Common myeloid progenitor, CD34-positive (primary cell): ENCODE results near the gene COX5A.

Experiments
- CTCF ChIA-PET: fragments of 350-600 bp; sonication (Branson Sonifier 250); formaldehyde crosslinking; loops from one replicate; lab custom pipeline; 2021; ENCODE audit warnings: antibody characterized with exemption; lab: Charles Lee
- POLR2A ChIA-PET: fragments of 350-600 bp; sonication (Branson Sonifier 250); formaldehyde crosslinking; loops from one replicate; lab custom pipeline; 2021; ENCODE audit warnings: antibody characterized with exemption; lab: Charles Lee
- DNase-seq, 3 donors: peaks; one replicate each; pipeline versions ENCODE4 v3.0.0 to v3.0.0-alpha.2; 2013
- H3K27ac ChIP-seq, 2 experiments: 1 replicate in 1 of 2; 2 replicates in 1 of 2; pipeline ENCODE4 v1.7.0; 2013; ENCODE audit warnings: inconsistent platforms in 2 of 2, low read length in 2 of 2, mild to moderate bottlenecking in 2 of 2, low read depth in 1 of 2, moderate library complexity in 1 of 2; ENCODE audit not compliant: severe bottlenecking in 2 of 2, insufficient read depth in 1 of 2, poor library complexity in 1 of 2
- H3K27me3 ChIP-seq, 5 experiments: replicated peaks in 2 of 5; 1 replicate in 3 of 5; 2 replicates in 2 of 5; pipeline versions ENCODE4 v1.6.1 to v1.7.0; 2013; ENCODE audit warnings: low read length in 4 of 5, mild to moderate bottlenecking in 2 of 5, moderate library complexity in 2 of 5, inconsistent platforms in 1 of 5; ENCODE audit not compliant: insufficient read depth in 5 of 5, control insufficient read depth in 4 of 5
- H3K36me3 ChIP-seq, 4 experiments: 1 replicate in 2 of 4; 2 replicates in 2 of 4; pipeline versions ENCODE4 v1.6.1 to v1.7.0; 2013; ENCODE audit warnings: low read length in 3 of 4, control low read depth in 1 of 4, mild to moderate bottlenecking in 1 of 4; ENCODE audit not compliant: control insufficient read depth in 4 of 4, insufficient read depth in 4 of 4
- H3K4me1 ChIP-seq, 4 experiments: 1 replicate in 3 of 4; 2 replicates in 1 of 4; pipeline versions ENCODE4 v1.6.1 to v1.7.1; 2013; ENCODE audit warnings: low read length in 3 of 4, mild to moderate bottlenecking in 3 of 4, control low read depth in 1 of 4, inconsistent platforms in 1 of 4, moderate library complexity in 1 of 4; ENCODE audit not compliant: control insufficient read depth in 4 of 4, insufficient read depth in 4 of 4; ENCODE audit errors: control extremely low read depth in 1 of 4
- H3K4me3 ChIP-seq, 7 experiments: 1 replicate in 4 of 7; 2 replicates in 3 of 7; pipeline versions ENCODE4 v1.5.1 to v1.7.0; 2013; ENCODE audit warnings: mild to moderate bottlenecking in 7 of 7, low read length in 6 of 7, moderate library complexity in 6 of 7, inconsistent platforms in 2 of 7, low read depth in 2 of 7, control low read depth in 1 of 7; ENCODE audit not compliant: insufficient read depth in 4 of 7, control insufficient read depth in 1 of 7; ENCODE audit errors: extremely low read depth in 1 of 7
- H3K9me3 ChIP-seq, 5 experiments: 1 replicate in 4 of 5; 2 replicates in 1 of 5; pipeline versions ENCODE4 v1.6.1 to v1.7.1; 2013; ENCODE audit warnings: low read length in 4 of 5, mild to moderate bottlenecking in 2 of 5, inconsistent platforms in 1 of 5, low read depth in 1 of 5, moderate library complexity in 1 of 5; ENCODE audit not compliant: control insufficient read depth in 4 of 5, insufficient read depth in 2 of 5; ENCODE audit errors: control extremely low read depth in 1 of 5
- WGBS: methylation state at CpG from one replicate; pipeline ENCODE4 v1.1.5; 2013; ENCODE audit not compliant: insufficient coverage; 5-methylcytosine and 5-hydroxymethylcytosine counted together

The COX5A gene

GRCh38 chr15:74884428-74885223 lies 53.2 kb downstream of the COX5A start:
- WGBS, result 93% methylated on average over 3 of the region's 4 CpGs
- Histone ChIP-seq H3K4me3 (no peak overlapping the region), H3K27me3 (no peaks in the 10 kb centered on the region), H3K27ac (no peak overlapping the region), H3K36me3 (no peaks in the 10 kb centered on the region), H3K4me1 (peaks cover 0 to 34% (median 19%) of the 10 kb centered on the region in 4 experiments), H3K9me3 (peaks cover 0 to 9% (median 5%) of the 10 kb centered on the region in 5 experiments)
- no peak for DNase-seq
- CTCF ChIA-PET, result interaction anchor here (1.0 to 4.3 kb wide), 8 partner anchors 9 to 110 kb away, joined by 3 to 29 read pairs (median 4); partner anchors contain the start of gene SCAMP2
- POLR2A ChIA-PET, result interaction anchor here (0.7 kb wide), 1 partner anchor 32 kb away, joined by 3 read pairs; no protein-coding TSS in a partner anchor

DNA sequence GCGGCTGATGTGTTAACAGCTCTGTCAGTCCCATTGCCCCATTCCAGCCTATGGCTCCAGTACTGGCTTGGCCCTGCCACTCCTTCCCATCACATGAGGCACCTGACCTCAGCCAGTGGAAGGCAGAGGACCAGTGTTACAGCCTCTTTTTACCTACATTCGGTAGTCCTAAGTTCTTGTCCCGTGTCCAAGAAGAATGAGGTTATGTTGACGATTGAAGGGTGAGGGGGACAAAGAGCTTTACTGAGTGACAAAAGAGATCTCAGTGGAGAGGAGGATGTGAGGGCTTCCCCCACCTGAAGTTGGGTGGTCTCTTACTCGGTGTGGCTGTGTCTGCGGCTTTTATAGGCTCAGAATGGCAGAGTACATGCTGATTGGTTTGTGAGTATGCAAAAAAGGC lies 55.3 kb downstream of the COX5A start:
- no peaks in the 10 kb centered on the region for H3K27me3 ChIP-seq
- WGBS, result 100% methylated on average over 1 of the region's 6 CpGs
- peaks cover 0 to 9% (median 5%) of the 10 kb centered on the region in 5 experiments for H3K9me3 ChIP-seq
- ChIA-PET POLR2A (interaction anchor here (1.4 kb wide), 1 partner anchor 13 kb away, joined by 4 read pairs; no protein-coding TSS in a partner anchor), CTCF (interaction anchor here (3.2 to 4.3 kb wide), 3 partner anchors 8 to 18 kb away, joined by 10 to 29 read pairs (median 10); partner anchors contain the start of gene MPI)
- H3K36me3 ChIP-seq, result no peaks in the 10 kb centered on the region
- peaks cover 0 to 22% (median 8%) of the 10 kb centered on the region in 4 experiments for H3K4me1 ChIP-seq
- no peak for DNase-seq
- no peak overlapping the region for H3K27ac ChIP-seq
- H3K4me3 ChIP-seq, result no peak overlapping the region

- Histone ChIP-seq H3K9me3 (peaks cover 0 to 9% (median 5%) of the 10 kb centered on the region in 5 experiments), H3K27me3 (no peaks in the 10 kb centered on the region), H3K4me3 (no peak overlapping the region), H3K36me3 (no peaks in the 10 kb centered on the region), H3K4me1 (peaks cover 0 to 9% (median 6%) of the 10 kb centered on the region in 4 experiments), H3K27ac (no peak overlapping the region)
- ChIA-PET POLR2A (interaction anchor here (0.6 kb wide), 1 partner anchor 192 kb away, joined by 4 read pairs; no protein-coding TSS in a partner anchor), CTCF (no interaction called here)
- DNase-seq, result no peak
- WGBS, result 100% methylated on average over 1 of the region's 4 CpGs
Observed at GRCh38 chr15:74878273-74878672, 59.6 kb downstream of the COX5A start.

GRCh38 chr15:74873756-74874424 lies 64.0 kb downstream of the COX5A start:
- peak overlapping the region in 6 of 7 experiments; percentile 83 to 97 (median 88) for H3K4me3 ChIP-seq
- ChIA-PET CTCF (interaction anchor here (1.0 to 3.3 kb wide), 3 partner anchors 10 to 28 kb away, joined by 4 to 22 read pairs (median 12); no protein-coding TSS in a partner anchor), POLR2A (interaction anchor here (0.9 to 1.8 kb wide), 2 partner anchors 15 to 16 kb away, joined by 3 to 4 read pairs; partner anchors contain the start of gene MPI)
- H3K9me3 ChIP-seq, result no peaks in the 10 kb centered on the region
- peak overlapping the region in 1 of 2 experiments; percentile 98 for H3K27ac ChIP-seq
- no peaks in the 10 kb centered on the region for H3K27me3 ChIP-seq
- 30% methylated on average over 11 of the region's 16 CpGs for WGBS
- DNase-seq, result peak in 2 of 3 donors; percentile 41 to 50
- H3K36me3 ChIP-seq, result no peaks in the 10 kb centered on the region
- peaks cover 18 to 47% (median 44%) of the 10 kb centered on the region in 4 experiments for H3K4me1 ChIP-seq

- 0% methylated on average over 15 of the region's 52 CpGs for WGBS
- Histone ChIP-seq H3K36me3 (no peaks in the 10 kb centered on the region), H3K27me3 (no peaks in the 10 kb centered on the region), H3K9me3 (no peaks in the 10 kb centered on the region), H3K27ac (peak within 1 kb of the TSS; percentile 95 to 98), H3K4me1 (peaks cover 23 to 54% (median 51%) of the 10 kb centered on the region in 4 experiments), H3K4me3 (peak within 1 kb of the TSS; percentile 73 to 97 (median 87))
- peak; percentile 95 to 98 (median 97) for DNase-seq
- CTCF ChIA-PET, result interaction anchor here (1.0 to 3.3 kb wide), 3 partner anchors 11 to 29 kb away, joined by 4 to 22 read pairs (median 12); no protein-coding TSS in a partner anchor
- POLR2A ChIA-PET, result interaction anchor here (0.8 to 1.8 kb wide), 4 partner anchors 14 to 28 kb away, joined by 3 to 4 read pairs (median 3); partner anchors contain the start of gene MPI
Observed at GRCh38 chr15:74873036-74873755, 64.7 kb downstream of the COX5A start, which contains the start of gene SCAMP2. TSS of gene SCAMP2 (minus strand) at chr15:74873365. CDS start at chr15:74873255, 110 bp downstream.

- H3K36me3 ChIP-seq, result peaks cover 0 to under 1% (median 0%) of the 10 kb centered on the region in 4 experiments
- WGBS, result 0% methylated on average over 9 of the region's 11 CpGs
- peak overlapping the region; percentile 95 to 98 for H3K27ac ChIP-seq
- ChIA-PET CTCF (interaction anchor here (3.3 to 6.6 kb wide), 3 partner anchors 25 to 30 kb away, joined by 12 to 67 read pairs (median 37); partner anchors contain the start of gene ULK3), POLR2A (interaction anchor here (0.8 to 1.8 kb wide), 3 partner anchors 14 to 29 kb away, joined by 3 to 4 read pairs (median 3); partner anchors contain the start of gene MPI)
- H3K4me3 ChIP-seq, result peak overlapping the region; percentile 73 to 97 (median 87)
- peaks cover 29 to 59% (median 56%) of the 10 kb centered on the region in 4 experiments for H3K4me1 ChIP-seq
- H3K27me3 ChIP-seq, result no peaks in the 10 kb centered on the region
- no peaks in the 10 kb centered on the region for H3K9me3 ChIP-seq
- no peak for DNase-seq
Observed at GRCh38 chr15:74872702-74873035, 65.2 kb downstream of the COX5A start.
